ENCODE data around the gene CYP11A1.

Gene CYP11A1

DNA sequence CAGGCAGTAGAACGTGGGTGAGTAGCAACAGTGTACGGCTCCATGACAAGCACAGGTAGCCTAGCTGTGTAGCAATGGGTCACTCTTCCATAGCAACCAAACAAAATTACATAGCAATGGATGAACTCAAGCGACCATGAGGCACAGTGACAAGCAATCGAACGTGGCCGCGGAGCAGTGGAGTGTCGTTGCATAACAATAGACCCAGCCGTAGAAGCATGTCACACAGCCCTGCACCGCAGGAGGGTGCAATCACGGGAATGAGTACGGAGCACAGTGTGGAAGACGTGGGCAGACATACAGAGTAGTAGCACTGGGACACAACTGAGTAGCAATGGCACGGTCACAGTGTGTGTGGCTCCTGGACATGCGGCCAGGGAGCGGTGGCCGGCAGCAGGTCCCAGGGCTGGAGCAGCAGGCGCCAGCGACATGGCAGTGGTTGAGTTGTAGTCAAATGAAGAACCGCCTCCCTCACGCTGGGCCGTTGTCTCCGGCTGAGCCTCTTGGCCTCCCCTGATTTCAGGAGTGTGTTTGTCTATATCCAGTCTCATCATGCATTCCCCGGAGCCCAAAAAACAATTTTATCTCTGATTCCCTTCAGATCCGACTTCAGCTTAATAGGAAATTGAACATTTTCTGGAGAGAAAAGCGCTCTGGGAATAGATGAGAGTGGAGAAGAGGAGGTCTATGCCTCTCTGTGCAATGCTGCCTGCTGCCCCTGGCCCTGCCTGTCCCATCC is 67.2 kb downstream of the CYP11A1 start:
- TF ChIP-seq, protein P1, sequence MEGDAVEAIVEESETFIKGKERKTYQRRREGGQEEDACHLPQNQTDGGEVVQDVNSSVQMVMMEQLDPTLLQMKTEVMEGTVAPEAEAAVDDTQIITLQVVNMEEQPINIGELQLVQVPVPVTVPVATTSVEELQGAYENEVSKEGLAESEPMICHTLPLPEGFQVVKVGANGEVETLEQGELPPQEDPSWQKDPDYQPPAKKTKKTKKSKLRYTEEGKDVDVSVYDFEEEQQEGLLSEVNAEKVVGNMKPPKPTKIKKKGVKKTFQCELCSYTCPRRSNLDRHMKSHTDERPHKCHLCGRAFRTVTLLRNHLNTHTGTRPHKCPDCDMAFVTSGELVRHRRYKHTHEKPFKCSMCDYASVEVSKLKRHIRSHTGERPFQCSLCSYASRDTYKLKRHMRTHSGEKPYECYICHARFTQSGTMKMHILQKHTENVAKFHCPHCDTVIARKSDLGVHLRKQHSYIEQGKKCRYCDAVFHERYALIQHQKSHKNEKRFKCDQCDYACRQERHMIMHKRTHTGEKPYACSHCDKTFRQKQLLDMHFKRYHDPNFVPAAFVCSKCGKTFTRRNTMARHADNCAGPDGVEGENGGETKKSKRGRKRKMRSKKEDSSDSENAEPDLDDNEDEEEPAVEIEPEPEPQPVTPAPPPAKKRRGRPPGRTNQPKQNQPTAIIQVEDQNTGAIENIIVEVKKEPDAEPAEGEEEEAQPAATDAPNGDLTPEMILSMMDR (IDR thresholded peaks at IDR 0.05; ENCODE audit: low read depth, low read length, missing control alignments): no peak
- no peak for DNase-seq (ENCODE audit: low read depth)
- no peak overlapping the region for H3K4me3 ChIP-seq (ENCODE audit: low read depth, low read length)

DNA sequence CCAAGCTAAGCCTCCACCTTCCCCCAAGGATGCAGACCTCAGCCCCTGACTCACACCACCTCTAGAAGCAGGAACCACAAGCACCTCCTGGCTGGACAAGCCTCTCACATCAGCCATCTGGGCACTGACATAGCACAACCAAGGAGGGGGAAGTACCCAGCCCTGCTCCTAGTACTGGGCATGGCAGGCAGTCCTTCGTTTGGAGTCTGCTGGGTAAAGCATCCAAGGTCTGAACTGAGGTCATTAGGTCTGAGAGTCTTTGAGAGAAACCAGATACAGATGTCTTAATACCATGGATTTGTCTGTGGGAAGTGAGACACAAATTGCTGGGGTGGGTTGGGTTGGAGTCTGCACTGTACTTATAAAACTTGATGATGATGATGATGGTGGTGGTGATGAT is 69.6 kb downstream of the CYP11A1 start:
- TF ChIP-seq, protein P1 (IDR thresholded peaks at IDR 0.05; ENCODE audit: low read depth, low read length, missing control alignments): no peak

DNA sequence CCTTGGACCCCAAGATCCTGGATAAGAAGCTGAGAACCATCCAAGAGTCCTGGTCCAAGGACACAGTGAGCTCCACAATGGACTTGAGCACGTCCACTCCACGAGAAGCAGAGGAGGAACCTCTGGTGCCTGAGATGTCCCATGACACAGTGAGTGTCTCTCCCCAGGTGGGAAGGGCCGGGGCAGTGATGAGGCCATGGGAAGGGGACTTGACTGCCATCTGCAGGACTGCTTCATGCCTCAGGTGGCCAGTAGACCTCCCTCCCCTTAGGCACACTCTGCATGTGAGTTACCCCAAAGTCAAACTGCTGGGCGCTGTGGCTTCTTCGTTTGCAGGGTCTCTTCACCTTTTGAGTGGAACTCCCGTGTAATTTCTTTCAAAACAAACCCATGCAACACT is 71.6 kb downstream of the CYP11A1 start:
- no peak overlapping the region for H3K4me3 ChIP-seq (ENCODE audit: low read depth, low read length)
- no peak for DNase-seq (ENCODE audit: low read depth)
- TF ChIP-seq, protein P1 (IDR thresholded peaks at IDR 0.05; ENCODE audit: low read depth, low read length, missing control alignments): peak; percentile 11

More for the DNA sequence above, 69.6 kb downstream of the CYP11A1 start:
- no peak for DNase-seq (ENCODE audit: low read depth)
- no peak overlapping the region for H3K4me3 ChIP-seq (ENCODE audit: low read depth, low read length)

DNA sequence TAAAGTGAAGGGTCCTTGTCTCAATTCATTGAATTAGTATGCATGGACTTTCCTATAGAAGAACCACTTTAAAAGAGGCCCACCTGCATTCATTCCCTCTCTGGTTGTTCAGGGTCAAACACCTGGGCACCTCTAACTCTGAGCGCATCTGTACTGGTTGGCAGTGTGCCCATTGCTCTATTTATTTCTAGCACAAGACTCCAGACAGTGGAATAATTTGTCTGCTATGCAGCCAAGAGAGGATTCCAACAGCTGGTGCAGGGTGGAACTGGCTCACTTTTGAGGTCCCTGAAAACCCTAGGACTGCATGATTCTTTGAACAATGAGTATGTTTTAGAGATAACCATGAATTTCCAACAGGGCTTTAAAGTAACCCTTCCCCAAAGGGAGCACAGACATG is 73.4 kb downstream of the CYP11A1 start:
- TF ChIP-seq, protein P1 (IDR thresholded peaks at IDR 0.05; ENCODE audit: low read depth, low read length, missing control alignments): no peak
- no peak for DNase-seq (ENCODE audit: low read depth)
- no peak overlapping the region for H3K4me3 ChIP-seq (ENCODE audit: low read depth, low read length)

DNA sequence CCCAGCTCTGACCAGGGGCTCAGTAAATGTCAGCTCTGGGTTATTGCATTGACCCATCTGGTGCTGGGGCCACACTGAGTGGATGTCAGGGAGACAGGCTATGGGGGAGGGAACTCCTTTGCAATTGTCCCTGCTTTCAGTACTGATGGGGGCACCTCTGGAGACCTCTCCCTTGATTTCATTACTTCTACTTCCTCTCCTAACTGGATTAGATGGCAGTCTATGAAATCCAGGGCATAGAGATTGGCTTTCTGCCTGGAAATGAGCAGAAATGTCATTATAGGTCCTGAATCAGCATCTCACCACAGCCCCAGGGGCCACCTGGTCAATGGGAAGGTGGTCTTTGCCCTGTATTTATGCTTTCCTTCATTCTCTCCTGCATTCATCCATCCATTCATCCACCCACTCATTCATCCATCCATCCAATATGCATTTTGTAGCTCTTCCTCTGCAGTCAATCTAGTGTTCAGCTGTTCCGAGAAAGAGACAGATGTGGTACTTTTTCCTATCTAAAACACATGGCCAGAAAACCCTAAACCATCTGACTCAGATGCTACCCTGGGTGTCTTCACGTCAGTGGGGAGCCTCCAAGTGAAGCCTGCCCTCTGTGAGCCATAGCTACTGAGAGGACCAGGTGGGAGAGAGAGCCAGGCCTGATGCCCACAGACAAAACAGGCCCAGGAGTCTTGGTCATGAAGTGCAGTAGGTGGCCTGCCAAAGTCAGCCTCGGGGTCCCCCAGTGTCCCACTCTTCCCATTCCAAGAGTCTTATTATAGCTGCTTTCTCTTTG is 74.2 kb downstream of the CYP11A1 start:
- DNase-seq (ENCODE audit: low read depth): no peak
- TF ChIP-seq, protein P1 (IDR thresholded peaks at IDR 0.05; ENCODE audit: low read depth, low read length, missing control alignments): no peak
- no peak overlapping the region for H3K4me3 ChIP-seq (ENCODE audit: low read depth, low read length)

DNA sequence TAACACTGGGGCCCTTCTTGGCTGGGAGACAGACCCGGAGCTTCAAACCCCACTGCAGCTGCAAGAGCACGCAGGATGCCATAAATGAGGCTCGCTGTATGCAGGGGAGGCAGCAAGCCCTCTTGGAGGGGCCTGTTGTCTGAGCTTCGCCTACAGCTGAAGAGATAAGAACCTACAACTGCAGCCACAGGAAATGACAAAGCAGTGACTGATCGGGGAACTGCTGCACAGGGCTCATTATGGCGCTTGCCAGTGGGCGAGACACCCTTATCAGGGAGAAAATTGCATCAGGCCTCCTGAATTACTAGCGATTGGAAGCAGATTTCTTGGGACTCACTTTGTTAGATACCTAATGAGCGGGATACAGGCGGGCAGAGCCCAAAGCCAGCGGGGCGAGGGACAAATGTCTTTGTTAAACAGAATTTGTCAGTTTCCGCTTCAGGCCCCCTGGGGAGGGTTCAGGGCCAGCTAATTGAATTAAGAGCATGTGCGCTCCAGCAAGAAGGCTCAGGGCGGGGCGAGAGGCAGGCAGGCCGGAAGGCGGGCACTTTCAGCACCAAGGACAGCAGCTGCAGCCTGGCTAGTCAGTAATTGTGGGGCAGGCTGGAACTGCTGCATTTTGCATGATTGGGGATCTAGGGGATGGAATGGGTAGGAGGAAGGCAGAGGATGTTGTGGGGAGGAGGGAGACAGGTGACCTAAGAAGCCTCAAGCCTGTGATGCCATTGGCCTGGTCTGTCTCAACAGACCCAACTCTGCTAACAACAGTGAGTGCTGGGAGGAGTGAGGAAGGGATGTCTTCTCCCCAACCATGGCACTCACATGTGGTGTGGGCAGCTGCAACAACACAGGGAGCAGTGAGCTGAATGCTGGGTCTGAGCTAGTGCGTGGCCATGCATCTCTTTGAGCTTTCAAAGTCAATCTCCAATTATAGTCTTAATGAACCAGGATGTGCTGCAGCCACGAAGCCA is 76.1 kb downstream of the CYP11A1 start:
- TF ChIP-seq, protein P1 (IDR thresholded peaks at IDR 0.05; ENCODE audit: low read depth, low read length, missing control alignments): no peak
- no peak overlapping the region for H3K4me3 ChIP-seq (ENCODE audit: low read depth, low read length)
- DNase-seq (ENCODE audit: low read depth): no peak
